Measurements from ENCODE around the gene SNX18.

Gene SNX18

DNA sequence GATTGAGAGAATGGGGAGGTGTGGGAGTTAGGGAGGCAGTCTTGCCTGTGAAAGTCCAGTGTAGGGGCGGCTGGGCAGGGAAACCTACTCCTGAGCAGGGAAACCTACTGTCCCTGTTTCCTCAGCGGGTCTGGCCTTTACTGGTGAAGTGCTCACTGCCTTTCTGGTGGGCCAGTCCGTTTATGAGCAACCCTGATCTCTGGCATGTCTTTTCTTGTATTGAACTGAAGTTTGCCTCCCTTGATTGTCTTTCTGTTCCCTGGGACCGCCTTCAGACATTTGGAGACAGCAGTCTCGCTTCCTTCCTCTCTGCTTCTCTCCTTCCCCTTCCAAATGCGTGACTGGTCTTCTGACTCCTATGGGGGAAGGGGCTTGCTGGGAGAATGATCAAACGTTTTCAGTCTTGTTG lies 2.9 kb downstream of the SNX18 start:
- TF ChIP-seq, protein P1, sequence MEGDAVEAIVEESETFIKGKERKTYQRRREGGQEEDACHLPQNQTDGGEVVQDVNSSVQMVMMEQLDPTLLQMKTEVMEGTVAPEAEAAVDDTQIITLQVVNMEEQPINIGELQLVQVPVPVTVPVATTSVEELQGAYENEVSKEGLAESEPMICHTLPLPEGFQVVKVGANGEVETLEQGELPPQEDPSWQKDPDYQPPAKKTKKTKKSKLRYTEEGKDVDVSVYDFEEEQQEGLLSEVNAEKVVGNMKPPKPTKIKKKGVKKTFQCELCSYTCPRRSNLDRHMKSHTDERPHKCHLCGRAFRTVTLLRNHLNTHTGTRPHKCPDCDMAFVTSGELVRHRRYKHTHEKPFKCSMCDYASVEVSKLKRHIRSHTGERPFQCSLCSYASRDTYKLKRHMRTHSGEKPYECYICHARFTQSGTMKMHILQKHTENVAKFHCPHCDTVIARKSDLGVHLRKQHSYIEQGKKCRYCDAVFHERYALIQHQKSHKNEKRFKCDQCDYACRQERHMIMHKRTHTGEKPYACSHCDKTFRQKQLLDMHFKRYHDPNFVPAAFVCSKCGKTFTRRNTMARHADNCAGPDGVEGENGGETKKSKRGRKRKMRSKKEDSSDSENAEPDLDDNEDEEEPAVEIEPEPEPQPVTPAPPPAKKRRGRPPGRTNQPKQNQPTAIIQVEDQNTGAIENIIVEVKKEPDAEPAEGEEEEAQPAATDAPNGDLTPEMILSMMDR (IDR thresholded peaks at IDR 0.05; ENCODE audit: low read depth, low read length), result no peak
- Histone ChIP-seq H3K27ac (no peak overlapping the region), H3K4me3 (ENCODE audit: low read depth, low read length) (peak overlapping the region; percentile 12; the same call in 1 of the 2 replicates), H3K27me3 (ENCODE audit: insufficient read depth, low read depth, severe bottlenecking) (no peaks in the 10 kb centered on the region), H3K9me3 (ENCODE audit: severe bottlenecking) (no peaks in the 10 kb centered on the region), H3K36me3 (peaks cover 10% of the 10 kb centered on the region)
- no peak for DNase-seq

DNA sequence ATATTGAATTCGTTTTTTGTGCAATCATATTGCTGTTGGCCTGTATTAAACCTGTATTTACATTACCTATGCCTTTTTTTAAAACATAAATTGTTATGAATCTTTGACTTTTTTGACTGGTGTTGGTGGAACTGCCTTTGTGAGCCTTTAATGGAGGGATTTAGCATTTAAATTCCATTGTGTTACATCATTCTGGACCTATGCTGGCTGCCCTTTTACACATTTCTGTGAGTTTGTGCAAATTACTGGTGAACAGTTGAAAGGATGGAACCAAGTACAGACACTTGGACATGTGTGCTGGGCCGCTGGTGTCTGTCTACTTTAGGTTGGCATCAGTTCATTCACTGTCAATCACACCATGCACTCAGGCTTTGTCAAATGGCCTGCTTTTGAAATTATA lies 3.4 kb downstream of the SNX18 start:
- Histone ChIP-seq H3K27ac (no peak overlapping the region), H3K9me3 (ENCODE audit: severe bottlenecking) (no peaks in the 10 kb centered on the region), H3K4me3 (ENCODE audit: low read depth, low read length) (no peak overlapping the region), H3K36me3 (peaks cover 10% of the 10 kb centered on the region), H3K27me3 (ENCODE audit: insufficient read depth, low read depth, severe bottlenecking) (no peaks in the 10 kb centered on the region)
- TF ChIP-seq, protein P1 (IDR thresholded peaks at IDR 0.05; ENCODE audit: low read depth, low read length), result no peak
- DNase-seq, result no peak

DNA sequence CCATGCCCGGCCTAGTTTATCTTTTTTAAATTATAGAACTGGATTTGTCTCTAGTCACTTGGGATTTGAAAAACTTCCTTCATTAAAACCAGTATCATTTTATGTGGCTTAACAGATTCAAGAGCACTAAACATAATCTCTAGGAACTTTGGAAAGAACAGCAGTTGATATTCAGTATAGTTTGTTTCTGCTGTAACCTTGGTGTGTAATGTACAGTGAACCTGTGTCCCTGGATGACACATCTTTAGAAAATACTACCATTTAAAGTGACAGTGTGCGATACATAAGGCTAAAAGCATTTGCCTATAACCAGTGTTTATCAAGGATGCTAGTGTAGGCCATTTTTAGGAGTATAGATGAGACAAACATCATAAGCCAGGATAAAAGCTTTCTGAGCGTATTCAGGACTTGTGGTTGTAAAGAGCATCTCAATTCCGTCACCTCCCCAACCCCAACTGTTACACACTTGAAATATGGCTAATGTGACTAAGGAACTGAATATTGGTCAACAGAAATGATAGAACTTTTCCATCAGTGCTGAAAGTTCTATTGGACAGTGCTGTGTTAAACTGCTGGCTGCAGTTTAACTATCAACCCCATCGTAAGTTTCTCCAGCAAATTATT lies 4.4 kb downstream of the SNX18 start:
- Histone ChIP-seq H3K9me3 (ENCODE audit: severe bottlenecking) (no peaks in the 10 kb centered on the region), H3K27ac (no peak overlapping the region), H3K4me3 (ENCODE audit: low read depth, low read length) (no peak overlapping the region), H3K36me3 (peaks cover 10% of the 10 kb centered on the region), H3K27me3 (ENCODE audit: insufficient read depth, low read depth, severe bottlenecking) (no peaks in the 10 kb centered on the region)
- TF ChIP-seq, protein P1 (IDR thresholded peaks at IDR 0.05; ENCODE audit: low read depth, low read length), result no peak
- no peak for DNase-seq

DNA sequence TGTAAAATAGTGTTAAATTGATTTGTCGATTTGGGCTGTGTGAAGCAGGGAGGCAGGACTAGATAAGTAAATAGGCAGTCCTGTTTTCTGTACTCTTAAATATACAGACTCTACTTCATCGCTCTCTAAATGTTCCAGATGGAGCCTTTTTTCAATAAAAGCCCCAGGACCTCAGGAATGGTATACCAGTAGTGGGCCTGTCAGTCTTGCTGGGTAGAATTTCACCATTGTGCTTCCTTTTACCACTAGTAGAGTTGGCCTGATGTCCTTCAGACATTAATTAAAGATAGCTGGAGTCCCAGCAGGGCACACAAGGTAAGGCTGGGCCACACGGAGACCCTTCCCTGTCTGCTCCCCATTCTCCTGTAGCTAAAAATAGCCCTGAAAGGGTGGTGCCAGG lies 6.0 kb downstream of the SNX18 start:
- no peak for DNase-seq
- Histone ChIP-seq H3K9me3 (ENCODE audit: severe bottlenecking) (no peaks in the 10 kb centered on the region), H3K27me3 (ENCODE audit: insufficient read depth, low read depth, severe bottlenecking) (no peaks in the 10 kb centered on the region), H3K27ac (no peak overlapping the region), H3K36me3 (peaks cover 10% of the 10 kb centered on the region), H3K4me3 (ENCODE audit: low read depth, low read length) (no peak overlapping the region)
- TF ChIP-seq, protein P1 (IDR thresholded peaks at IDR 0.05; ENCODE audit: low read depth, low read length), result no peak

DNA sequence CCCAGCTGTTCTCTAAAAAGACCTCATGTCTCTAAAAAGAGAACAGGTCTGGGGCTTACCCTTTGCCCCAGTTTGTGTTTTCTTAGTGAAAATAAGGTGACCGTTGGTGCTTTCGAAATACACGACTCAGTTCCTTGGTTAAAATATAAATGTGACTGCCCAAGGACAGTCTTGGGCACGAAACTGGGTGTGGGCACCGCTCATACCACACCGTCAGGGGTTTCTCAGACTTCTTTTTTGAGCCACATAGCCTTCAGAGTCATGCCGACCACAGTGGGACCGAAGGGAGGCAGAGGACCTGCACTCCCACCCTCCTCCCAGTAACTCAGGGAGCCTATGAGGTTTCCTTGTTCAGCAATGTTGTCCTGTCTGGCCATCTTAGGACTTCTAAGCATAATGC lies 6.5 kb downstream of the SNX18 start:
- Histone ChIP-seq H3K4me3 (ENCODE audit: low read depth, low read length) (no peak overlapping the region), H3K27ac (no peak overlapping the region), H3K36me3 (peaks cover 6% of the 10 kb centered on the region), H3K27me3 (ENCODE audit: insufficient read depth, low read depth, severe bottlenecking) (no peaks in the 10 kb centered on the region), H3K9me3 (ENCODE audit: severe bottlenecking) (no peaks in the 10 kb centered on the region)
- DNase-seq, result no peak
- TF ChIP-seq, protein P1 (IDR thresholded peaks at IDR 0.05; ENCODE audit: low read depth, low read length), result no peak

DNA sequence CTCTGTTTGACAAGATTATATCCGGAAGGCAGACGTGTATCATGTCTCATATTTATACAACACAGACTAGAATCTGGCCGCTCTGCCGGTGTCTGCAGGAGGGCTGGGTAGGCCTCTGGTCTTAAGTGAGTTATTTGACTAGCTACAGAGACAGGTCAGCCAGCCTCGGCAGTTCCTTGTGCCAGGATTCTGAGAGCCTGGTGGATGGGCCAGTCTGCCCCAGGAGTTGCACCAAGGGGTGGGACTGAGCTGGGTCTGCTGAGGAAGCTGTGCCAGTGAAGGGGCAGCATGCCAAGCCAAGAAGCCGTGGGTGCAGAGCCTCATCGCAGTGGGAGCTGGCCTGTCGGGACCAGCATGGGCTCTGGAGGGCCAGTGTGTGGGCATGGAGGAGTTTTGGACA lies 7.1 kb downstream of the SNX18 start:
- Histone ChIP-seq H3K4me3 (ENCODE audit: low read depth, low read length) (no peak overlapping the region), H3K27ac (no peak overlapping the region), H3K36me3 (peaks cover 4% of the 10 kb centered on the region), H3K9me3 (ENCODE audit: severe bottlenecking) (no peaks in the 10 kb centered on the region), H3K27me3 (ENCODE audit: insufficient read depth, low read depth, severe bottlenecking) (no peaks in the 10 kb centered on the region)
- DNase-seq, result no peak
- TF ChIP-seq, protein P1 (IDR thresholded peaks at IDR 0.05; ENCODE audit: low read depth, low read length), result no peak
